ENCODE data around the gene LCN6.

DNA sequence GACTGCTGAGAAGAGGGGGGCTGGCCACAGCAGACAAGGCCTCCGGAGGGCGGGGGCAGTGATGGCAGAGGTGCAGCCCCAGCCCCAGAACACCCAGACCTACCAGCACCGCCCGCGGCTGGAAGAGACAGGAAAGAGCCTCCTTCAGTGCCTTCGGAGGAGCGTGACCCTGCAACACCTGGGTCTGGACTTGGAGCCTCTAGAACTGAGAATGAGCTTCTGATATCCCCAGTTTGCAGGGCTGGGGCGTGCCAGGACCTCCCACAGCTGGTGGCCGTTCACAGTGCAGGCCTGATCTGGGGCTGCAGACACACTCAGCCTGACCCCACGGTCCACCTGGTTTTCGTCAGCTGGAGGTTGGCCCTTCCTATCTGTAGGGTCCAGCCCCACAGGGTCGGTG lies 14.7 kb downstream of the LCN6 start:
- no peak for TF ChIP-seq ZNF430 (CRISPR knock-in tag; IDR thresholded peaks at IDR 0.05)
- TF ChIP-seq, protein P1, sequence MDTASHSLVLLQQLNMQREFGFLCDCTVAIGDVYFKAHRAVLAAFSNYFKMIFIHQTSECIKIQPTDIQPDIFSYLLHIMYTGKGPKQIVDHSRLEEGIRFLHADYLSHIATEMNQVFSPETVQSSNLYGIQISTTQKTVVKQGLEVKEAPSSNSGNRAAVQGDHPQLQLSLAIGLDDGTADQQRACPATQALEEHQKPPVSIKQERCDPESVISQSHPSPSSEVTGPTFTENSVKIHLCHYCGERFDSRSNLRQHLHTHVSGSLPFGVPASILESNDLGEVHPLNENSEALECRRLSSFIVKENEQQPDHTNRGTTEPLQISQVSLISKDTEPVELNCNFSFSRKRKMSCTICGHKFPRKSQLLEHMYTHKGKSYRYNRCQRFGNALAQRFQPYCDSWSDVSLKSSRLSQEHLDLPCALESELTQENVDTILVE (CRISPR knock-in tag; IDR thresholded peaks at IDR 0.05): no peak
- TF ChIP-seq, protein P2, sequence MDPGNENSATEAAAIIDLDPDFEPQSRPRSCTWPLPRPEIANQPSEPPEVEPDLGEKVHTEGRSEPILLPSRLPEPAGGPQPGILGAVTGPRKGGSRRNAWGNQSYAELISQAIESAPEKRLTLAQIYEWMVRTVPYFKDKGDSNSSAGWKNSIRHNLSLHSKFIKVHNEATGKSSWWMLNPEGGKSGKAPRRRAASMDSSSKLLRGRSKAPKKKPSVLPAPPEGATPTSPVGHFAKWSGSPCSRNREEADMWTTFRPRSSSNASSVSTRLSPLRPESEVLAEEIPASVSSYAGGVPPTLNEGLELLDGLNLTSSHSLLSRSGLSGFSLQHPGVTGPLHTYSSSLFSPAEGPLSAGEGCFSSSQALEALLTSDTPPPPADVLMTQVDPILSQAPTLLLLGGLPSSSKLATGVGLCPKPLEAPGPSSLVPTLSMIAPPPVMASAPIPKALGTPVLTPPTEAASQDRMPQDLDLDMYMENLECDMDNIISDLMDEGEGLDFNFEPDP (CRISPR knock-in tag; conservative IDR thresholded peaks at IDR 0.05): no peak
- no peak for TF ChIP-seq ZNF468 (CRISPR knock-in tag; IDR thresholded peaks at IDR 0.05)
- TF ChIP-seq GABPA (IDR thresholded peaks at IDR 0.05; ENCODE audit: low read depth, low read length): no peak
- no peak for TF ChIP-seq GABPA (CRISPR knock-in tag; IDR thresholded peaks at IDR 0.05; ENCODE audit: low read depth)
